ENCODE data around the gene THAP10. TPM values are rescaled to one million over a fixed set of nuclear protein-coding genes. Genes with fewer than 3 reads are reported as not detected.
A peak's percentile ranks its signal among the peaks of the same experiment; 100 is the strongest.
"Not testable (repeated sequence)": the region's sequence is repeated elsewhere in the genome, so short reads cannot be mapped to it uniquely, and the experiment has no call there.

Gene THAP10
- total RNA-seq, 1 donor from 2014 or later: 2.7 TPM

DNA sequence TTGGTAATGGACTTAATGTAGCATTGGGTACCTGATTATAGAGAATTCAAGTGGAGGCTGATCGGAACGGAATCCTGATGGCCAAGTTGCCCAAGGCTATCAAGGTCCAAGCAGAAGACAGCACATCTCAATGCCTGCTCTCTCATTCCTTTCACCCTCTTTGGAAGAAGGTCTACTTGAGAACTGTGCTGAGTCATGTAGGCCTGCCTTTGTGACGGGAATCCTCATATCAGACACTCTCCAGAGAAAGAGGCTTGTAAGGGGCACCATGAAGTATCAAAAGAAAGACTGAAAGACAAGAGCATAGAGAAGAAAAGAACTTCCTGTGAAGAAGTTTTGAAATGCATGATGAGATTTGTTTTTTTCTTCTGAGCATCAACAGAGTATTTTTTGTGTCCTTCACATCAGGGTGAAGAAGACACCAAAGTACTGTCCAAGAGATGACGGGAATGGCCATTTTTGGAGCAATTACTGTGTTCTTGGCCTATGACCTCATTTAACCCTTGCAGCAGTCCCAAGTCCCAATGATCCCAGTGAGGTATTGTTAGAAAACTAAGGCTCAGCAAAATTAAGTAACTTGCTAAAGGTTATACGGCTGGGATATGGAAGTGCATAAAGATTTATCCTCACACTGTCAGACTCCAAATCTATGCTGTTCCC is 25.1 kb downstream of the THAP10 start:
- TF ChIP-seq, protein P1, sequence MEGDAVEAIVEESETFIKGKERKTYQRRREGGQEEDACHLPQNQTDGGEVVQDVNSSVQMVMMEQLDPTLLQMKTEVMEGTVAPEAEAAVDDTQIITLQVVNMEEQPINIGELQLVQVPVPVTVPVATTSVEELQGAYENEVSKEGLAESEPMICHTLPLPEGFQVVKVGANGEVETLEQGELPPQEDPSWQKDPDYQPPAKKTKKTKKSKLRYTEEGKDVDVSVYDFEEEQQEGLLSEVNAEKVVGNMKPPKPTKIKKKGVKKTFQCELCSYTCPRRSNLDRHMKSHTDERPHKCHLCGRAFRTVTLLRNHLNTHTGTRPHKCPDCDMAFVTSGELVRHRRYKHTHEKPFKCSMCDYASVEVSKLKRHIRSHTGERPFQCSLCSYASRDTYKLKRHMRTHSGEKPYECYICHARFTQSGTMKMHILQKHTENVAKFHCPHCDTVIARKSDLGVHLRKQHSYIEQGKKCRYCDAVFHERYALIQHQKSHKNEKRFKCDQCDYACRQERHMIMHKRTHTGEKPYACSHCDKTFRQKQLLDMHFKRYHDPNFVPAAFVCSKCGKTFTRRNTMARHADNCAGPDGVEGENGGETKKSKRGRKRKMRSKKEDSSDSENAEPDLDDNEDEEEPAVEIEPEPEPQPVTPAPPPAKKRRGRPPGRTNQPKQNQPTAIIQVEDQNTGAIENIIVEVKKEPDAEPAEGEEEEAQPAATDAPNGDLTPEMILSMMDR (IDR thresholded peaks at IDR 0.05): no peak
- TF ChIP-seq POLR2AphosphoS5 (IDR thresholded peaks at IDR 0.05; ENCODE audit: insufficient read depth in 1 of 2, low read depth in 1 of 2): no peak
- Histone ChIP-seq H3K27ac (peak overlapping the region; percentile 25), H3K4me1 (peaks cover 32% of the 10 kb centered on the region), H3K36me3 (no peaks in the 10 kb centered on the region), H3K4me3 (no peak overlapping the region), H3K27me3 (no peaks in the 10 kb centered on the region), H3K9me3 (no peaks in the 10 kb centered on the region)
- no peak for DNase-seq (ENCODE audit: extremely low spot score in 2 of 2)
- intact Hi-C loops (cut with DNase I): no loop called here

DNA sequence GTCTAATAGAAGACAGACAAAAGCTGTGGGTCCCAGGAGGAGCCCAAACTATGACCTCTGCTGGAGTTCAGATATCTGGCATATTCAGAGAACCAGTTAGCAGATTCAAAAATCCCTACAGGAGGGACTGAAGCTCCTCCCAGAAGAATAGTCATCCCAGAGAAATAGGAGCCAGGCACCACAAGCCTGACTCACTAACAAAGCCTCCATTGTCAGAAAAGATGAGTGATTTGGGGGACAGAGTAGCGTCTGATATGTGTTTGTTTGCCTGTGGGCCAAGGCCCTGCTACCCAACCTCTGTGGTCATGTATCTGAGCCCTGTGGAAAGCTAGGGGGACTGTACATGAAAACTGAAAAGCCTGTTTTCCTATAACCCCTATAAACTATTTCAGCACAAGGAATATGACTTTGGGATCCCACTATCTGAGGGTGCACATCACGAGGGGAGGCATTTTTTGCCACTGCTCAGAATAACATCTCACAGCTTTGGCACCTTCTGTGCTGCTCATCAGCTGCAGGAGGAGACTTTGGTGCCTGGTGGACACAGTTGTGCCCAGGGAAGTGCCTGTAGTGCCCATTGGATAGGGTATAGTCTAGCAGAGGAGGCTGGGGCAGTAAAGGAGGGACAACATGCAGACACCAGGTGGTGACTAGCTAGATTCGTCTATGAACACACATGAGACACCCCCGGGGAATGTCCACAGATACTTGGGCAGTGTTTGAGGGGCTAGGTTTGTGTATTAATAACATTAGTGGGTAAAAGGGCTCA is 28.6 kb downstream of the THAP10 start:
- no peak for DNase-seq (ENCODE audit: extremely low spot score in 2 of 2)
- TF ChIP-seq POLR2AphosphoS5 (IDR thresholded peaks at IDR 0.05; ENCODE audit: insufficient read depth in 1 of 2, low read depth in 1 of 2) (no peak), POLR2A (IDR thresholded peaks at IDR 0.05) (no peak)
- TF ChIP-seq, protein P1 (IDR thresholded peaks at IDR 0.05): no peak
- Histone ChIP-seq H3K4me3 (no peak overlapping the region), H3K27me3 (no peaks in the 10 kb centered on the region), H3K36me3 (no peaks in the 10 kb centered on the region), H3K4me1 (peaks cover 17% of the 10 kb centered on the region), H3K9me3 (no peaks in the 10 kb centered on the region), H3K27ac (peak overlapping the region; percentile 28)
- intact Hi-C loops (cut with DNase I): no loop called here

DNA sequence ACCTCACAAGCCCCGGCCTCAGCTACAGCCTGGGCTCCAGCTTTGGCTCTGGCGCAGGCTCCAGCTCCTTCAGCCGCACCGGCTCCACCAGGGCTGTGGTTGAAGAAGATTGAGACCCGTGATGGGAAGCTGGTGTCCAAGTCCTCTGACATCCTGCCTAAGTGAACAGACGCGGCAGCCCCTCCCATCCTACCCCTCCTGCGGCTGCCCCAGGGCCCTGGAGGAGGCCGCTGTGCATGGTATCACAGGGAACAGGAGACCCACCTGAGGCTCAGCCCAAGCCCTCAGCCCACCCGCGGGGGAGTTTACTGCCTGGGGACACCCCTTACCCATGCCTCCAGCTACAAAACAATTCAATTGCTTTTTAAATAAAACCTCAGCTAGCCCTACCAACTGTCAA is 32.2 kb downstream of the THAP10 start:
- TF ChIP-seq POLR2AphosphoS5 (IDR thresholded peaks at IDR 0.05; ENCODE audit: insufficient read depth in 1 of 2, low read depth in 1 of 2): no peak
- TF ChIP-seq, protein P1 (IDR thresholded peaks at IDR 0.05): no peak
- no peak for TF ChIP-seq POLR2A (IDR thresholded peaks at IDR 0.05)
- Histone ChIP-seq H3K27ac (no peak overlapping the region), H3K9me3 (no peaks in the 10 kb centered on the region)

DNA sequence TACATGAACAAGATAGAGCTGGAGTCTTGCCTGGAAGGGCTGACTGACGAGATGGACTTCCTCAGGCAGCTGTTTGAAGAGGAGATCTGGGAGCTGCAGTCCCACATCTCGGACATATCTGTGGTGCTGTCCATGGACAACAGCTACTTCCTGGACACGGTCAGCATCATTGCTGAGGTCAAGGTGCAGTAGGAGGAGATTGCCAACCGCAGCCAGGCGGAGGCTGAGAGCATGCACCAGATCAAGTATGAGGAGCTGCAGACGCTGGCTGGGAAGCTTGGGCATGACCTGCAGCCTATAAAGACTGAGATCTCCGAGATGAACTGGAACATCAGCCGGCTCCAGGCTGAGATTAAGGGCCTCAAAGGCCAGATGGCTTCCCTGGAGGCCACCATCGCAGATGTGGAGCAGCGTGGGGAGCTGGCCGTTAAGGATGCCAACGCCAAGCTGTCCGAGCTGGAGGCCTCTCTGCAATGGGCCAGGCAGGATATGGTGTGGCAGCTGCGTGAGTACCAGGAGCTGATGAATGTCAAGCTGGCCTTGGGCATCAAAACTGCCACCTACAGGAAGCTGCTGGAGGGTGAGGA is 32.8 kb downstream of the THAP10 start:
- peaks cover 11% of the 10 kb centered on the region for H3K4me1 ChIP-seq
- H3K27ac ChIP-seq: no peak overlapping the region
- H3K36me3 ChIP-seq: no peaks in the 10 kb centered on the region
- no peak for DNase-seq (ENCODE audit: extremely low spot score in 2 of 2)
- no peaks in the 10 kb centered on the region for H3K9me3 ChIP-seq
- H3K27me3 ChIP-seq: no peaks in the 10 kb centered on the region
- TF ChIP-seq POLR2A (IDR thresholded peaks at IDR 0.05) (no peak), POLR2AphosphoS5 (IDR thresholded peaks at IDR 0.05; ENCODE audit: insufficient read depth in 1 of 2, low read depth in 1 of 2) (no peak)
- TF ChIP-seq, protein P1 (IDR thresholded peaks at IDR 0.05): no peak
- H3K4me3 ChIP-seq: no peak overlapping the region
- intact Hi-C loops (cut with DNase I): no loop called here

More for the DNA sequence above, 32.2 kb downstream of the THAP10 start:
- H3K4me1 ChIP-seq: peaks cover 7% of the 10 kb centered on the region
- H3K27me3 ChIP-seq: no peaks in the 10 kb centered on the region
- intact Hi-C loops (cut with DNase I): no loop called here
- no peak for DNase-seq (ENCODE audit: extremely low spot score in 2 of 2)
- no peak overlapping the region for H3K4me3 ChIP-seq
- H3K36me3 ChIP-seq: no peaks in the 10 kb centered on the region

DNA sequence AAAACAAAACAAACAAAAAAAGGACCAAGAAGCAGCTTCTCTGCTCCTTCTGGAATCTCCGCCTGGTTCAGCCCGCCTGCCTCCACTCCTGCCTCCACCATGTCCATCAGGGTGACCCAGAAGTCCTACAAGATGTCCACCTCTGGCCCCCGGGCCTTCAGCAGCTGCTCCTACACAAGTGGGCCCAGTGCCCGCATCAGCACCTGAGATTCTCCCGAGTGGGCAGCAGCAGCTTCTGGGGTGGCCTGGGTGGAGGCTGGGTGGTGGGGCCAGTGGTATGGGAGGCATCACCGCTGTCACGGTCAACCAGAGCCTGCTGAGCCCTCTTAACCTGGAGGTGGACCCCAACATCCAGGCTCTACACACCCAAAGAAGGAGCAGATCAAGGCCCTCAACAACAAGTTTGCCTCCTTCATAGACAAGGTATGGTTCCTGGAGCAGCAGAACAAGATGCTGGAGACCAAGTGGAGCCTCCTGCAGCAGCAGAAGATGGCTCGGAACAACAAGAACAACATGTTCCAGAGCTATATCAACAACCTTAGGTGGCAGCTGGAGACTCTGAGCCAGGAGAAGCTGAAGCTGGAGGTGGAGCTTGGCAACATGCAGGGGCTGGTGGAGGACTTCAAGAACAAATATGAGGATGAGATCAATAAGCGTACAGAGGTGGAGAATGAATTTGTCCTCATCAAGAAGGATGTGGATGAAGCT is 33.5 kb downstream of the THAP10 start:
- H3K4me1 ChIP-seq: peaks cover 13% of the 10 kb centered on the region
- intact Hi-C loops (cut with DNase I); H3K4me3 ChIP-seq; H3K27me3 ChIP-seq; H3K27ac ChIP-seq; H3K9me3 ChIP-seq; H3K36me3 ChIP-seq; DNase-seq (ENCODE audit: extremely low spot score in 2 of 2): not testable (repeated sequence)
